Measurements from ENCODE around the gene TMSB4X. TPM values are rescaled to one million over a fixed set of nuclear protein-coding genes. Genes with fewer than 3 reads are reported as not detected.

The TMSB4X gene
- total and polyA plus RNA-seq, 2 of the 4 experiments (the other 2 are of a cell fraction), result 4,648 to 11,116 TPM

DNA sequence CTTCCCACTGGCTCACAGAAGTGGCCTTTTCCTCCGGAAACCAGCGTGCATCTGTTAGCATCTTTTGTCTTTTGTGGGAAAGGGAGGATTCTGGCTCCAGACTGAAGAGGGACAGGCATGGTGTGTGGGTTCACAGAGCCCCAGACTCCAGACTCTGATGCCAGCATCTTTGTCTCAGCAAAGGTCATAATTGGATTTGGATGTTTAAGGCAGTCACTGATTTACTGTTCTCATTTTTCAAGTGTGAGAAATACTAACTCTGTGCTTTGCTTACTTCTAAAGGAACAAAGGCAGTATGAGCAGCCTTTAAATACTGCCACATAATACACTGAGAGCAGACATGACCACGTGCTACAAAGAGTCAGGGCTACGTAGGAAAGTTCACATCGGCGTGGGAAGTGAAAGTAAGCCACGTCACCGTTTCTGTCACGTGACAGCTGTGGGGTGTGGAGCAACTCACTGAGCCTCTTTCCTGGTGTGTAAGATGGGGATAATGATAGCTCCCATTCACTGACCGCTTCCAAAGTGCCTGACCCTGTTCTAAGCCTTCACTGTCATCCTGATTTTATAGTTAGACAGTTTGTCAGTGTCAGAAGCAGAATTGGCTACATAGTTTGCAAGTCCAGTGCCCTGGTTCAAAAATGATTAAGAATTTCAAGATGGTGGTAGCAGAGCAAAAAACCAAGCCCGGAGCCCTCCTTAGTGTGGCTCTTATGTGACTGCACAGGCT is 24.8 kb upstream of the TMSB4X start (continued):
- TF ChIP-seq FOS (IDR thresholded peaks at IDR 0.05; ENCODE audit: low read depth, low read length), result no peak

DNA sequence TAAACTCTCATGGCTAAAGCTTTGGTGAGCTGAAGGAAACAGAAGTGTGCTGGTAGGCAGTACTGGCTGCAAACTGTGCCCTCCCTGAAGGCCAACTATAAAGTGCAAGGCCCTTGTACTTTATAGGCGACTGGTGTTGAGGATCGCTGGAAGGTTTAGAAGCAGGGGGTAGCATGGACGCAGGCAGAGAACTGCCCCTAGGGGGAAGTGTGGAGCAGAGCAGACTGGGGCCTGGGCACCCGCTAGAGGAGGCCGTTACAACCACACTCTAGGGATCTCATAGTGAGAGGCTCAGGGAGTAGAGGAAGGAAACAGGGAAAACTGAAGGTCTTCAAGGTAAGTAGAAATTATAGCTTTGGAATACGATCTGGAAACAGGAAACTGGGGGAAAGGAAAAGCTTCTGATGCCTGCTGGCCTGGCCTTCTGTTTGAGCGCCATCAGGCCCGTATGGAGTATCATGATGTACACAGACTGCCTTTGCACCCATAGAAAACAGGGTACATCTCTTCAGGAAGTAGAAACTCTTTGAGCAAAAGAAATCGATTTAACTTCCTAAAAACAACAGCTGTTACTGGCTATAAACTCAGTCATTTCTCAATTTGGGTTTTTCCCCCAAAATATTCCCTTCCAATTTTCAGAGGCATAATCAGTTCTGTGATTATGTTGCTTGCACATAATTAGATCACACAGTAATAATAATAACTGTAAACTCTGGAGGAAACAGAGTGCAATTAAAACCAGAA is 23.9 kb upstream of the TMSB4X start:
- no peak overlapping the region for H3K4me2 ChIP-seq (ENCODE audit: low read depth, low read length)
- peak overlapping the region; percentile 44; the same call in 1 of the 2 replicates for H3K18ac ChIP-seq (ENCODE audit: low read depth, low read length)
- H3K27ac ChIP-seq (ENCODE audit: insufficient read depth, low read length), result peak overlapping the region; percentile 56; the same call in 1 of the 2 replicates
- no peak overlapping the region for H3K56ac ChIP-seq (ENCODE audit: extremely low read depth, insufficient read depth, low read length)
- H2AK5ac ChIP-seq (ENCODE audit: low read depth, low read length), result peak overlapping the region; percentile 82; the same call in 1 of the 2 replicates
- H3K4me3 ChIP-seq (ENCODE audit: insufficient read depth, low read depth, low read length), result no peak overlapping the region
- no TSS peak for BruUV-seq (replicated peaks)
- no peak overlapping the region for H3K23ac ChIP-seq (ENCODE audit: low read depth, low read length)
- H4K20me1 ChIP-seq (ENCODE audit: insufficient read depth, low read length), result no peaks in the 10 kb centered on the region
- intact Hi-C loops (cut with micrococcal nuclease), result no loop called here
- H2AK9ac ChIP-seq (replicated peaks; ENCODE audit: low read depth, low read length, poor library complexity), result peak overlapping the region; percentile 33
- peaks cover 15% of the 10 kb centered on the region for H3K9me1 ChIP-seq (ENCODE audit: insufficient read depth, low read length)
- peak overlapping the region; percentile 53; the same call in 1 of the 3 replicates for H2BK15ac ChIP-seq (ENCODE audit: low read depth, low read length)
- WGBS, 2 experiments (ENCODE audit: extremely low coverage in 2 of 2, insufficient read length in 1 of 2), result 63% methylated on average over 1 of the region's 9 CpGs; no CpG with 5 or more reads in 1 of the 2 experiments
- ATAC-seq (ENCODE audit: low read depth) (no peak), DNase-seq (no peak)
- no peaks in the 10 kb centered on the region for H3K9me3 ChIP-seq (ENCODE audit: control insufficient read depth, insufficient read depth, low read length)
- peak overlapping the region; percentile 65 for H4K5ac ChIP-seq (ENCODE audit: low read depth, low read length)
- TF ChIP-seq POLR2A (IDR thresholded peaks at IDR 0.05; ENCODE audit: low read depth, low read length), result no peak
- TF ChIP-seq CTCF (conservative IDR thresholded peaks at IDR 0.05; ENCODE audit: low read depth, low read length), result peak; percentile 26; the same call in 1 of the 2 replicates
- H2BK120ac ChIP-seq (ENCODE audit: low read depth, low read length), result peak overlapping the region; percentile 80
- POLR2A ChIA-PET (ENCODE audit: unreplicated experiment), result interaction anchor here (0.6 kb wide), 2 partner anchors 12 to 25 kb away, joined by 3 read pairs; no protein-coding TSS in a partner anchor
- no peak overlapping the region for H3K9ac ChIP-seq (ENCODE audit: low read depth, low read length)
- dilution Hi-C loops (cut with HindIII; ENCODE audit: low sequenced_read_pairs, unreplicated experiment), result no loop called here
- no peaks in the 10 kb centered on the region for H3K36me3 ChIP-seq (ENCODE audit: control insufficient read depth, insufficient read depth, low read length)
- H3K79me1 ChIP-seq (ENCODE audit: low read depth in 1 of 2, low read length in 2 of 2), result peaks cover 0 to 16% of the 10 kb centered on the region in 2 experiments; a peak in 3 of 4 replicates
- CTCF ChIA-PET, result no interaction called here
- H3K27me3 ChIP-seq (ENCODE audit: control insufficient read depth, insufficient read depth, low read length), result no peaks in the 10 kb centered on the region
- H2AFZ ChIP-seq (replicated peaks; ENCODE audit: low read length, poor library complexity), result peak overlapping the region; percentile 60
- H3K14ac ChIP-seq (replicated peaks; ENCODE audit: low read depth, low read length), result peak overlapping the region; percentile 38; the same call in 1 of the 2 replicates
- peaks cover 18% of the 10 kb centered on the region for H3K4me1 ChIP-seq (ENCODE audit: control insufficient read depth, insufficient read depth, low read length)
- H2BK20ac ChIP-seq (ENCODE audit: low read depth, low read length), result peak overlapping the region; percentile 43; the same call in 1 of the 2 replicates
- in situ Hi-C loops (cut with MboI; ENCODE audit: low sequenced_read_pairs), result loop anchor here (10.0 to 25.0 kb wide), 3 partner anchors 704 to 1086 kb away; partner anchors contain the start of genes GEMIN8, OFD1, TCEANC and TRAPPC2
- peak overlapping the region; percentile 82 for H4K91ac ChIP-seq (ENCODE audit: insufficient read depth, low read depth, low read length)
- peak overlapping the region; percentile 61 for H3K4ac ChIP-seq (ENCODE audit: low read depth, low read length)
- peak overlapping the region; percentile 79 for H2BK5ac ChIP-seq (ENCODE audit: low read depth, low read length, poor library complexity, severe bottlenecking)
- peak overlapping the region; percentile 40 to 67; a peak in 3 of 4 replicates for H4K8ac ChIP-seq (ENCODE audit: low read depth in 2 of 2, low read length in 2 of 2)
